Measurements from ENCODE around the gene RTCB.

The RTCB gene
- 33.4 to 201 (median 64.5) reads per million in 3 experiments for total RNA-seq

GRCh38 chr22:32411829-32412592 is at the start of gene RTCB:
Gene RTCB (minus strand): TSS chr22:32412247. CDS start chr22:32412156, 91 bp downstream.
- peak; percentile 90 for DNase-seq

GRCh38 chr22:32457031-32457430 is 45.0 kb upstream of the RTCB start:
- DNase-seq: no peak

- DNase-seq: no peak
Observed at GRCh38 chr22:32448980-32449379, 36.9 kb upstream of the RTCB start.

- DNase-seq: no peak
Observed at GRCh38 chr22:32446321-32446720, 34.3 kb upstream of the RTCB start.

GRCh38 chr22:32444068-32444467 is 32.0 kb upstream of the RTCB start:
- no peak for DNase-seq

GRCh38 chr22:32430352-32430751 is 18.3 kb upstream of the RTCB start:
- DNase-seq: no peak

GRCh38 chr22:32426881-32427280 is 14.8 kb upstream of the RTCB start:
- DNase-seq: no peak

GRCh38 chr22:32423664-32424063 is 11.6 kb upstream of the RTCB start:
- no peak for DNase-seq

- no peak for DNase-seq
Observed at GRCh38 chr22:32422062-32422461, 10.0 kb upstream of the RTCB start.

GRCh38 chr22:32421484-32421883 is 9.4 kb upstream of the RTCB start:
- DNase-seq: no peak

GRCh38 chr22:32417906-32418305 is 5.9 kb upstream of the RTCB start:
- DNase-seq: no peak

GRCh38 chr22:32416556-32417085 is 4.6 kb upstream of the RTCB start:
- no peak for DNase-seq

- DNase-seq: no peak
Observed at GRCh38 chr22:32414191-32414590, 2.1 kb upstream of the RTCB start.

GRCh38 chr22:32413719-32414118 is 1.7 kb upstream of the RTCB start:
- DNase-seq: no peak

- no peak for DNase-seq
Observed at GRCh38 chr22:32411402-32411801, 645 bp downstream of the RTCB start.

- DNase-seq: no peak
Observed at GRCh38 chr22:32410459-32410858, 1.6 kb downstream of the RTCB start.

GRCh38 chr22:32409977-32410376 is 2.1 kb downstream of the RTCB start:
- DNase-seq: no peak

- DNase-seq: no peak
Observed at GRCh38 chr22:32407936-32408335, 4.1 kb downstream of the RTCB start.

- DNase-seq: no peak
Observed at GRCh38 chr22:32407312-32407711, 4.7 kb downstream of the RTCB start.

GRCh38 chr22:32404021-32404420 is 8.0 kb downstream of the RTCB start:
- DNase-seq: no peak

GRCh38 chr22:32401486-32401885 is 10.6 kb downstream of the RTCB start:
- DNase-seq: no peak

GRCh38 chr22:32396746-32397145 is 15.3 kb downstream of the RTCB start:
- no peak for DNase-seq

GRCh38 chr22:32396255-32396654 is 15.8 kb downstream of the RTCB start:
- no peak for DNase-seq

- no peak for DNase-seq
Observed at GRCh38 chr22:32395107-32395506, 16.9 kb downstream of the RTCB start.

- DNase-seq: no peak
Observed at GRCh38 chr22:32389685-32390084, 22.4 kb downstream of the RTCB start.
